Measurements from ENCODE around the gene NFAM1.

NFAM1 gene

DNA sequence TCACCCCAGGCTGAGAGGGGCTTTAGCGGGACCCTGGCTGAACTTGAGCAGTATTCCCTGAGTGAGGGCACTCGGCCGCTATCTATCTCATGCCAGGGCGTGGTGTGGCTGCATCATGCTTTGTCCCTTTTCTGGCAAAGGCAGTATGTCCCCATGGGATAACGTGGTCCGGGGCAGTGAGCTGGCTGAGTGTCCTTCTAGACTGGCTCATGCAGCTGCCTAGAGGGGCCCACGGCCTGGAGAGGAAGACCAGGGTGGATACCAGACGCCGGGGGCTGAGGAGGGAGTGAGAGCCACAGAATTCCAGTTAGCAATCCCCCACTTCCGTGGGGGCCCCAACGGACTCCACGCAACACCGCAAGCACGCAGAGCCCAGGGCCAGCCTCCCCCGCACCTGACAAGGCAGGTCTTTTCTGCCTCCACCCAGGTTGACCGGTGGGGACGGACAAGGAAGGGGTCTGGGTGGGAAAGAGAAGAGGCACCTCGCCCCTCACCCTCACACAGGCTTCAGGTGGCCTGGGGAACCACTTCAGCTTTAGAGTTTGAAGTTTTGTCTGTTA, 15.5 kb downstream of the NFAM1 start:
- DNase-seq (ENCODE audit: low read depth in 4 of 4, low spot score in 1 of 4): no peak

DNA sequence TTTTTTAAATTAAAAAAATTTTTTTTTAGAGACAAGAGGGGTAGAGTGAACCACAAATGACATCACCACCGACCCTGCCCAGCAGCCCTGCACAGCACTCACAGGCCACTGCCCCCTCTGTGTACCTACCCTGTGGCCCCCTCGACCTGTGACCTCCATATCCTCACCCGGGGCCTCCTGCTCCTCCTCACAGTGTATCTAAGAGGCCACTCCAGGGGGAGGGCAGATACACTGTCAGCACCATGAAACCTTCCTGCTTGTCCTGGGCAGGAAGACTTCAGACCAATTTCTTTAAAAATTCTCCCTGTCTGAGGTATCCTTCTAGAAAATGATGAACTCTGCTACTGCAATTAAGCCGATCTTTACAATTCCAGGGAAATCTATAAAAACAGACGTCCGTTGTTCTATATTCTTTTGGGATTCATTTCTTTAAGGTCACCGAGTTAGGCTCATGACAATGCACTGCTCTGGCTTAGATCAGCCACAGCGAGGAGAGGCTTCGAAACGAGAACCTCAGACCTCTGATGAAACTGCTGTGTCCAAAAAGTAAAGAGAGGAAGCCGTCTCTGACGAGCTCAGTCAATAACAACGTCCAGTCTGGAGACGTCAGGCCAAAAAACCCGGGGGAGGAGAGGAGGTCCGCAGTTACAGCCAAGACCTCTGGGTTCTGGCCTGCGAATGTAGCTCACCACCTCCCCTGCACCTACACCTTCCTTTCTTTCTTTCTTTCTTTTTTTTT, 17.5 kb downstream of the NFAM1 start:
- no peak for DNase-seq (ENCODE audit: low read depth in 4 of 4, low spot score in 1 of 4)

DNA sequence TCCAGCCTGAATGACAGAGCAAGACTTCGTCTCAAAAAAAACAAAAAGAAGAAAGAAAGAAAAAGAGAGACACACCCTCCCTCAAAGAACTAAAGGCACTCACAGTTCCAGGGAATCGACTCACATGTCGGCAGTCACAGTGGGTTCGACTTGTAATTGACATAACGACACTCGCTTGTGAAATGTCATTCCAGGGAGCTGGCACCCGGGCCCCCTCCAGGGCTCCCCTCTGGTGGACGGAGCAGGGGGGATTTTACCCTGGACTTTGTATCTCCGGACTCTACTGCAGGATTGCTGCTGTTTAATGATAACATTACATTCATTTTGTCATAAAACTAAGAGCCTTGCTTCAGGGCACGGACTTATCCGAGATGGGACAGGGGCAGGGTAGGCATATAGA, 18.2 kb downstream of the NFAM1 start:
- no peak for DNase-seq (ENCODE audit: low read depth in 4 of 4, low spot score in 1 of 4)

DNA sequence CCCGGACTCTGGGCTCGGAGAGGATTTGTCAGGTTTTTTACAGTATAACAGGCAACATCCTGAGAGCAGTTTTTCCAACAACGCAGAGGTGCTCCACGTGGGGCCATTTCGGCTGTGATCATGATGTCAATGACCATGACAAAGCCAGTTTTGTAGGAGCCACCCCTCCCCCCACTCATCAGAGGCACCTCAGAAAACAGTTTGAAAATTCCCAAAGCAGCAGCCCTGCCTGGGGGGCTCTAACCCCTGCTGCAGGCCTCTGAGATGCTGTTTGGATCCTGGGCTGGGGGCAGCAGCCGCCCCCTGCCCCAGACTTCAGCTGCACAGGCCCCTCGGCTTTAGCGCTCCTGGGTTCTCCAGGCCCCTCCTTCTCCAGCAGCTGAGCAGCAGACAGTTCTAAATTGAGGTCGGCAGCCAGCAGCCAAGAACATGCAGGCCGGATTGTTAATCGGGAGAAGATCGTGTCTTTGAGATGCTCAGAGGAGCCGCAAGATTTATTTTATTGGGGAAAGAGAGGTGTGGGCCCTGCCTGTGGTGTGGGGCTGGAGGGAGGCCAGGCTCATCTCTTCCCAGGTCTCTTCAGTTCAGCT, 19.4 kb downstream of the NFAM1 start:
- DNase-seq (ENCODE audit: low read depth in 4 of 4, low spot score in 1 of 4): no peak

DNA sequence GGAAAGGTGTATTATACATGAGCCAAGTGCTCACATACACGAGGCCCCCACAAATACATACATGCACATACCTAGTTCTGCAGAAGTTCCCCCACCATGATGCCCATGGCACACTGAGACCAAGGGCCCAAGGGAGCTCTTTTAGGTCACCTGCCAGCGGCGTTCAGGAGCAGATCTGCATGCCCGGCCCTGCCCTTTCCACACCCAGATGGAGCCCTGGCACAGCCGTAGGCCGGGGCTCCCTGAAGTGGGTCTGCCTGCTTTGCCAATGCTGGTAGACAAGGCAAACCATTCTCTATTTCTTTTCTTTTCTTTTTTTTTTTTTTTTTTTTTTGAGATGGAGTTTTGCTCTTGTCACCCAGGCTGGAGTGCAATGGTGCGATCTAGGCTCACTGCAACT, 21.5 kb downstream of the NFAM1 start:
- no peak for DNase-seq (ENCODE audit: low read depth in 4 of 4, low spot score in 1 of 4)

DNA sequence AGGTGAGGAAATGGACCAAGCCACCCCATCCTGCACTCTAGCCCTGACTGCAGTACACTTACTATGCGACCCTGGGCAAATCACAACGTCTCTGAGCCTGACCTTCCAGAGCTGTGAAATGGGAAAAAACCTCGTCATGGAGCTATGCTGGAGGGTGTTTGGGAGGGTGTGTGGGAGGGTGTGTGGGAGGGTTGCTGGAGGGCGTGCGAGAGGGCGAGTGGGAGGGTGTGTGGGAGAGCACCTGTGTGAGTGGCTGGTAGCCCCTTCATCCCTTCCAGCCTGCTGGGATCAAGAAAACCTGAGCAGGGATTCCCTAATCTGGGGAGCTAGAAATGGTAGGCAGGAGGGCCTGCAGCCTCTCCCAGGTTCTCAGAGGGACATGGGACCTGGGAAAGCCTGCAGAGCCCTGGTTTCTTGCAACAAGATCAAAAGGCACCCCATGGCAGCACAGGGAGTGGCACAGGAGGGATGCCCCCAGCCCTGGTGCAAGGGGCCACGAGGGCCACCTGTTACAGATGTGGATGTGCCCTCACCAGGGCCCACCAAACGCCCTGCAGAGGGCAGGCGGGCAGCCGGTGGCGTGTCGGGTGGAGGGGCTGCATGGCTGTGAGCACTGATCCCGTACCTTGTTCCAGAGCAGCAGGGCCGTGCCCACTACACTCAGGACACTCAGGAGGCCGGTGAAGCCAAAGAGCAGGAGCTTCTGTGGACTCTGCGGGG, 23.2 kb downstream of the NFAM1 start:
- no peak for DNase-seq (ENCODE audit: low read depth in 4 of 4, low spot score in 1 of 4)

DNA sequence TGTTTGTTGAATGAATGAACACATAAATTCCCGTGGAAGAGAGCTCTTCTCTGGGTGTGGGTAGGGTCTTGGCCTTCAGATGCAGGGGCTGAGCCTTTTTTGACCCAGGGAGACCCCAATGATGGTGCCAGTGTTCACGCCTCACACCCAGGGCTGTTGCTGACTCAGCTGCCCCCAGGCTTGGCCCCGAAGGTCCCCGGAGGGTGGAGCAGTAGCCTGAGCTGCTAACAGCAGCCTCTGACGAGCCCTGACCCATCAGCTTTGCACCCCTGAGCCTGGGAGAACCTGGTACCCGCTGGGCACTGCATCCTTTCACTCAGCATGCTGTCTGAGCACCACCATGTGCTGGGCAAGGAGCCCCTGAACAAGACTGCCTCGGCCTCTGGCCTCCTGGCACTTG, 23.9 kb downstream of the NFAM1 start:
- no peak for DNase-seq (ENCODE audit: low read depth in 4 of 4, low spot score in 1 of 4)

DNA sequence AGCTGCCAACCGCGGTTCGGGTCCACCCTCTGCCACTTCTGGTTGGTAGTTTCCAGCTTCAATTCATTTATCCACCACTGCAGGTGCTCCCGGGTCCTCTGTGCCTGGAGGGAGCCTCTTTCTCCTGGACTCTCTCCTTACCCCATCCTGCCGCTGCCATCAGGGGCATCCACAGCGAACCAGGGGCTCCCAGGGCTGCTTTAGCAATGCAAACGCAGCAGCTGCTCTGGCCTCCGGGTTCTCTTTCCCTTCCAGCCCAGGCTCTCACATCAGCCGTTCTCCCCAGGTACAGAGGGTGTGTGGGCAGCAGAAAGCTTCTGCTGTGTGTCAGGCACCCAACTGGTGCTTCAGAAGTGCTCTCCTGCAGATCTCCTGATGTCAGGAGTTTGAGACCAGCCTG, 27.9 kb downstream of the NFAM1 start:
- DNase-seq (ENCODE audit: low read depth in 4 of 4, low spot score in 1 of 4): no peak

DNA sequence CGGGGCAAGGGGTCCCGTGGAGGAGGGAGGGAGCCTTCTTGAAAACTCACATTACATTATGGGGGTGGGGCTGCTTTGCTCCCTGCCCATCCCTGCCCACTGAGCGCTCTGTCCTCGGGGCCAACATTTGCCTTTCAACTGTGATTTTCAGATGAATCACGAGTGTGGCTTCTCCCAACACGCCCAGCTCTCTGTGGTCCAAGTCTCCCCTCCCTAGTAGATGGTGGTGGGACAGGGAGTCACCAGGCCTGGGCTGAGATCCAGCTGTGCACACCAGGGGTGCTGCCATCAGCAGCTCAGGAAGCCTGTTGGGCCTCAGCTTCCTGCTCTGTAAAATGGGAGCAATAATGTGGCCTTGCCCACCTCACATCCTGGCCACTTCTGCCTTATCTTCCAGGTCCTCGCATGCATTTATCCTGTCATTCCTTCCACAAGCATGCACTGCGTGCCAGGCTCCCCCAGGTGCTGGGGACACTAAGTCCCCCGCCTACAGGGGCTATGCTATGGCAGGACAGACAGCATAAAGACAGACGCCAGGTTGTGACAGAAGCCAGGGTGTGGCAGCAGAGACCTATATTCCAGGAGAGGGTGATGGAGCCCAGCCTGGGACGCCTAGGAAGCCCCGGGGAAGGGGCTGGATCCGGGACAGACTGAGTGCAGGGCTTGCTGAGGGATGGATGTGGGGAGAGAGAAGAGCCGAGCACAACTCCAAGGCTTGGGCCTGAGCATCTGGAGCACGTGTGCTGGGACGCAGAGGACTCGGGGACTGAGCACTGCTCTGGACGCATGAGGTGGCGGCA, 30.5 kb downstream of the NFAM1 start:
- DNase-seq (ENCODE audit: low read depth in 4 of 4, low spot score in 1 of 4): no peak

DNA sequence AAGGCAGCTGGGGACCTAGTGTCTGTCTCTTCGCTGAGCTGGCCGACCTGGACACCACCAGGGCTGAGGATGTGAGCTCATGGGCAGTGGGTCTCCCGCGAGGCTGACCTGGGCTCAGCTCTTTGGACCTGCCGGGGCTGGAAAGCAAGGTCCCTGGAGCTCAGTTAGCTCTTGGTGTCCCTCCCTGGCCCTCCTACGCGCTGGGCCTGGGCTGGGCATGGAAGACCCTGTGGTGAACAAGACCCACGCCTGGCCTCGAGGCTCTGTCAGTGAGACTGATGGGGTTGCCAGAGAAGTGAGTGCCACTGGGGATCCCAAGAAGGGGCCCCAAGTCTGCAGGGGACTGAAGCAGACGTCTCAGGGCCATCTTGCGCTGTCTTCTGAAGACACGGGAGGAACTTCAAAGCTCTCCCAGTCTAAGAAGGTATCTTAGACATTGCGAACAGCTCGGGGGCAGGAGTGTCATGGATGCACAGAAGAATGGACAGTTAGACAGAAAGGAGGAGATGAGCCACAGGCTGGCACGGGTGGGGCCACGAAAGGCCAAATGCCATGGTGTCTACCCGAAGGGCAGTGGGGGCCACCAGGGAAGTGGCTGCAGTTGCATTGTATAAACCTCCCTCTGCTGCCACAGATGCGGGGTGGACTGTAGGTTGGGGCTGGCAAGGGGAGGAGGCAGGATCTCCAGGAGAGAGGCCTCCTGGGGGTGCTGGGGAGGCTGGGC, 31.2 kb downstream of the NFAM1 start:
- no peak for DNase-seq (ENCODE audit: low read depth in 4 of 4, low spot score in 1 of 4)

DNA sequence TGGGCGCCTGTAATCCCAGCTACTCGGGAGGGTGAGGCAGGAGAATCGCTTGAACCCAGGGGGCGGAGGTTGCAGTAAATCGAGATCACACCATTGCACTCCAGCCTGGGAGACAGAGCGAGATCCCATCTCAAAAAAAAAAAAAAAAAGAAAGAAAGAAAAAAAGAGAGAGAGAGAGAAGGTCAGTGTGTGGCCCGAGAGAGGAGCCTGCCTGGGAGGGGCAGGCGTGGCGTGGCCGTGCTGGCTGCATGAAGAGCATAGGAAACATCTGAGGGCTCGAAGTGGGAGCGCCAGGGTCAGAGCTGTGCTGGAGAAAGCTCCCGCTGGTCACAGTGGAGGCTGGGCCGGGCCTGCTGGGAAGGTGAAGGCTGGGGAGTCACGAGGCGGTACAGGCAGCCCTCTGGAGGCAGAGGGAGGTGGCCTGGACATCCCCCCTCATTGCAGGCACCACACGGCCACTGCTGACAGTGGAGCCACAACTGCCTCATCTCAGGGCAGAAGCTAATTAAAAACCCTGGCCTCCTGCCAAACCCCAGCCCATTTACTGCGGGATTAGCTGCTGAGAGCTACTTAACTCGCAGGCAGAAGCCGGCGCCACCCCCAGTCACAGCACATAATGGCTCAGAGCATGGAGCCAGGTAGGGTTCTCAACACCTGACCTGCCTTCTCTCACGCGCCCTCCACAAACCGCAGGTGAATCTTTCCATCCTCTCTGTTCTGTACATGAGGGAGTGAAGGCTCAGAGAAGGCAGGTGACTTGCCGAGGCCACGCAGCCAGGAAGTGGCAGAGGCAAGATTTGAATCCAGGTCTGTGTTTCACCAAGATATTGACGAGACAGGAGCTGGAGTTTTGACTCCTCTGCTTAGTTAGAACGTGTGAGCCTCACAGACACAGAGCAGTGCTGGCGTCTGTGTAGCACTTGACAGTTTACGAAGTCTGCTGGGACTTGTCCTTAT, 32.6 kb downstream of the NFAM1 start:
- DNase-seq (ENCODE audit: low read depth in 4 of 4, low spot score in 1 of 4): no peak

DNA sequence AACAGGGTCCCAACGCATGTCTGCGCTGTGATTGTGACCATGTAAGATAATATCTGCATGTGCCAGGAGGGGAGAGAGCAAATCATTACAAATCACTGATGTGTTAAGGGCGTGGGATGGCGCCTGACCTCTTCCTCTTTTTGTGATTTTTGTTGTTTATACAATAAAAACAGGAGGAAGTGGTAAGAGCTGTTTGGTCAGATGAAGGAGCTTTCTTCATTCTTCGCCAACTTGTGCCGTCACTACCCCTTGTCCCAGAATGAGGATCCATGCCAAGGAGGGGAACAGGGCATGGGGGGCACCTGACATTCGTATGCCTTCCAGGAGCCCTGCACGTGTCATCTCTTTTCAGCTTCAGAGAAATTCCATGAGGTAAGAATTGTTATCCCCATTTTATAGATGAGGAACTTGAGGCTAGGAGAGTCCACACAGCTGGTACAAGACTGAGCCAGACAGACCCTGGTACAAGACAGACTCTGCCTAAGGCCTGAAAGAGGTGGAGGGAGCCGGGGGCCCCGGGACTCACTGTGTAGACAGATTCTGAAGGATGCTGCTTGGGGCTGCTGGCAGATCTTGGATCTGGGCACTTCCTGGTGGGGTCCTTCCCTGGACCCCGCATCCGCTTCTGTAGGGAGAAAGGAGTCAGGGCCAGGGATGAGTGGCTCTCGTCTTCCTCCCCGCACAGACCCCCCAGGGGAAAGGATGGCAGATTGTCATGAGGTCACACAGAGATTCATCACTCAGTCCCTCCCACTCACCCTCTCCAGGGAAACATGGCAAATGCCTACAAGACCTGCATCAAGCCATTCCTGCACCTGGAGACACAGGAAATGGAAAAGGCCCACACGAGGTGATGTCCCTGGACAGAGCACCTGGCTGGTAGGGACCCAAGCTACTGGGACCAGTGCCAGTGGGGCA, 34.6 kb downstream of the NFAM1 start:
- DNase-seq (ENCODE audit: low read depth in 4 of 4, low spot score in 1 of 4): no peak

DNA sequence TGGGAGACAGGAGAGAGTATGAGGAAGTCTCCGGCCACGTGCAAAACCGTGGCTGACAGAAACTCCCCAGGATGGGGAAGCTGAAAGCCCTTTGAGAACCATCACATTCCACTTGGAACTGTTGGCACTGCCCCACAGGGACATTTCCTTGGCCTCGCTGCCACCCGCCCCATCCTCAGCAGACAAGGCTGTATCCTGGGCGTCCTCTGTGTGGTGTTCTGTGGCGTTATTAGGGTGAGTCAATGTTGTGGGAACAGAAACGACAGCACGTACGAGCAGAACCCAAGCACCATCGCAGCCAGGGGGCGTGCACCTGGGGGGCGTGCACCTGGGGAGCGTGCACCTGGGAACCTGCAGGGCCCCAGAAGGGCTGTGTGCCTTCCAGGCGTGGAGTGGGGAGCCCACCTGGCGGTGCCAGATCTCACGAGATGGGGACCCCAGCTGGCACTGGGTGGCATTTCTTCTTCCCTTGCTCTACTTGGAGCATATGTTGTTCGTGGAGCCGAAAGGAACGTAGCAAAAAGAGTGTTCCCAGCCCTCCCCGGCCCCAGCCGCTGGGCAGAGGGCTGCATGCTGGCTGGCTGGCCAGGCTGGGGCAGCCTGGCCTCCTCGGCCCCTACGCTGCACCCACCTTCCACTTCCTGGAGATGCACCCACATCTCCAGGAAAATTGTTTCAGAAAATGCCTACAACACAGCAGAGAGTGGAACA, 35.4 kb downstream of the NFAM1 start:
- DNase-seq (ENCODE audit: low read depth in 4 of 4, low spot score in 1 of 4): no peak

DNA sequence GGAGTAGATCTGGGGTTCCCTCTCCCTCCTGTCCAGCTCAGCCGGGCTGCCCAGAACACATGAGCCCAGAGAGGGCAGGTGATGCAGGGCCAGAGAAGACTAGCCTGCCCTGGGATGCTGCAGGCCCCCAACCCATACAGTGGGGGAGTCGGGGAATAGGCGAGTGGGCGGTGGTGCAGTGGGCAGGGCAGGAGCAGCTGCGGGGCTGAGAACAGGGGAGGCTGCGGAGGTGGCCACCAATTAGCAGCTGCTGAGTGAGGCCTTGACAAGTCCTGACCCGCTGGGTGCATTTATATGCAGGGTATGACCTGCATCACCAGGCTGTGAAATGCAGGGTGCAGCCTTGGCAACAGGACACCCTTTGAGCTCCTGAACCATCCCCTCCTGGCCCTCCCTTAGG, 43.1 kb downstream of the NFAM1 start:
- DNase-seq (ENCODE audit: low read depth in 4 of 4, low spot score in 1 of 4): no peak

DNA sequence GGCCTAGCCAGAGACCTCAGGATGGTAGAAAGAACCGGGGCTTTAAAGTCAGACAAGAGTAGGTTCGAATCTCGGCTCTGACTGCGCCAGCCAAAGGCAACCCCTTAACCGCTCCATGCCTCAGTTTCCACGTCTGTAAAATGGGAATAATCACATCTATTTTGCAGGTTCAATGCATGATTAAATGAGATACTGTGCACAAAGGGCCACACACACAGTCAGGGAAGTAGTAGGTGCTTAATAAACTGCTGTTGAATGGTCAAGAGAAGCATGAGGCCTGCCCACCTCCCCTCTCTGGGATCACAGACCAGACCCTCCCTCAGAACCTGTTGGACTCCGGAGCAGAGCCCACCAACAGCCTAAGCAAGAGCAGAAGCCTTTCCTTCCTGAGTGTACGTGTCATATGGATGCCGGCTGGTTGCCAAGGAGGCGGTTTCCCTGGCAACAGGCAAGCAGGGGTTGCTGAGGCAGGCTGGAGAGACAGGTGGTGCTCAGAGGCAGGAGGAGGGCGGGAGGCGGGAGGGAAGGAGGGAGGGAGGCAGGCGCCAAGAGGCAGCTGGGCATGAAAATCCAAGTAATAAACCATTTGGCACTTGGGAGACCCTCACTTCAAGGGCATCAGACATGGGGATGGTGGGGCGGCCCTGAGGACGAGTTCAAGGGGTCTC, 43.9 kb downstream of the NFAM1 start:
- DNase-seq (ENCODE audit: low read depth in 4 of 4, low spot score in 1 of 4): no peak

DNA sequence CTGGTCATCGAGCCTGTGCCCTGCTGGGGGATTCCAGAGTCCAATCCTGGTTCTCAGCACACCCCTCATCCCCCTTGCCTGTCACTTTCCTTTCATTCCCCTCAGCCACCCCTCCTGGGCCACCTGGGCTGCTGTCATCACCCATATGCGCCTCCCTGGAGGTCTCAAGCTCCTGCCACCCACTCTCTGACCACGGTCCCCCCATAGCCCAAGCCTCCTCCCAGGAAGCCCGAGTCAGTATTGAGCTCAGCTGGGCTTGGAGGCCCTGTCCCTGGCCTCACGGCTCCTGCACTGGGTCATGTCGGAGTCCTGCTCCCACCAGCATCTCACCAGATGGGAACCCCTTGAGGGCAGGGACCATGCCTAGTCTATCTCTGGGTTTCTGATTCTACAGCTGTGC, 44.6 kb downstream of the NFAM1 start:
- DNase-seq (ENCODE audit: low read depth in 4 of 4, low spot score in 1 of 4): no peak

DNA sequence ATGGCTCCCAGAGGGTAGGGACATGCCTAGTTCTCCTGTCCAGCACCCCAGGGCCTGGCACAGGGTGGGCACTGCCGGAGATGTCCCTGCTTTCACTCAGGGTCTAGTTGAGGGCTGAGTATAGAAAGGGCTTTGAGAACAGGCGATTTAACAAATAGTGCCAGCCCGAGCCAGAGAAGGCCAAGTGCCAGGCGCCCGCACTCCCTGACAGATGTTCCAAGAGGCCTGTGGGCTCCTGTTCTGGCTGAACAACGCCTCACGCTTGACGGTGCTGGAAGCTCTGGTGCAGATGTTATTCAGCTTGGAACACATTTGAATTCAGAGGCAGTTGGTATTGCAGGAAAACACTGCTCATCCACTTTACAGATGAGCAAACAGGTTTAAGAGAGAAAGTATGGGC, 46.5 kb downstream of the NFAM1 start:
- DNase-seq (ENCODE audit: low read depth in 4 of 4, low spot score in 1 of 4): no peak
